HG03378 (cell line): ENCODE measurements around the gene CHN1.

Source experiments
- ATAC-seq: cut with Tn5 transposase; IDR thresholded peaks from one replicate; pipeline ENCODE4 v1.9.1; 2021; ENCODE audit warnings: mild to moderate bottlenecking, moderate library complexity; ENCODE audit not compliant: unreplicated experiment

CHN1 gene

DNA sequence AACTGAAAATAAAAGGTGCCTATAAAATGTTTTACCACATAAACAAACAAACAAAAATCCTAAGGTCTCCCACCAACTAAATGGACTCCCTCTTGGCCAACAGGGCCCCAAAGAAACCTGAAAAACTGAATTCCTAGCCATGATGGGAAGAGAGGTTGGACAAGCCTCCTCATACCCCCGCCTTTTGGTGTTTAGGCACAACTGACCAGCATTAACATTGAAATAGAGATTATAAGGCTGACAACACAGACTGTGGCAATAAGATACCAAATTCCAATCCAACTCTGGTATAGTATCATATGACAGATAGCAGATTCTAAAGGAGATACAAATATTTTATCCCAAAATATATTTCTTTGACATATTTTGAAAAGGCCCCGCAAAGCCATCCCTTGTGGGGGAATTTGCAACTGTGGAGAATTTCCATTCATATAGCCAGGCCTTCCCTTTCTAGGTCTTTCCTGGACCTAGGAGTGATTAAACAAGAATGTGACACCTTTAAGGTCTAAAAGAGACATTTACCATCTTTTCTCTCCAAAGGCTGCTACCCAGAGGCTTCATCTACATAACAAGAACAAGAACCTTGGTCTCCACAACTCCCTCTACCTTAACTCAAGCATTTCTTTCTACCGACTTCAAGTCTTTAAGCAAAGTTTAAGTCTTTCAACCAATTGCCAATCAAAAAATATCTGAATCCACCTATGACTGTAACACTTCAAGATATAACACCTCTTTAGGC is 80.0 kb downstream of the CHN1 start:
- no peak for ATAC-seq

GRCh38 chr2:174924061-174924693 is 81.0 kb downstream of the CHN1 start:
- ATAC-seq, result no peak

DNA sequence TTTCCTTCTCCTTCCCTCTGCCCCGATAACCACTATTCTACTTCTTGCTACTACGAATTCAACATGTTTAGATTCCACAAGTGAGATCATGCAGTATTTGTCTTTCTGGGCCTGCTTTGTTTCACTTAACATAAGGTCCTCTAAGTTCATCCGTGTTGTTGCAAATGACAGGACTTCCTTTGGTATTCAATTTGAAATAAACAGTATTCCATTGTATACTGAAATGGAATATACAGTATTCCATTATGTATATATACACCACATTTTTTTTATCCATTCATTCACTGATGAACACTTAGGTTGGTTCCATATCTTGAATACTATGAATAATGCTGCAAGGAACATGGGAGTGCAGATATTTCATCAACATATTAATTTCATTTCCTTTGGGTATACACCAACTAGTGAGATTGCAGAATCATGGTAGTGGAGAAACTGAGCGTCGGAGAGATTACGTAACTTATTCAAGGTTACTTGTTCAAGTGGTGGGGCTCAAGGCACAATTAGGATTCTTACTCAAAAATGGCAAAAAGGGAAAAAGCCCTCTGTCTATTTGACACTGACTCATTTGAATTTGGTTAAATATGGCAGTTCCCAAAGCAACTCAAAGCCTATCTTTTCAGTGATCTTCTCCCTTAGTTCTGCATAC is 85.1 kb downstream of the CHN1 start:
- no peak for ATAC-seq

DNA sequence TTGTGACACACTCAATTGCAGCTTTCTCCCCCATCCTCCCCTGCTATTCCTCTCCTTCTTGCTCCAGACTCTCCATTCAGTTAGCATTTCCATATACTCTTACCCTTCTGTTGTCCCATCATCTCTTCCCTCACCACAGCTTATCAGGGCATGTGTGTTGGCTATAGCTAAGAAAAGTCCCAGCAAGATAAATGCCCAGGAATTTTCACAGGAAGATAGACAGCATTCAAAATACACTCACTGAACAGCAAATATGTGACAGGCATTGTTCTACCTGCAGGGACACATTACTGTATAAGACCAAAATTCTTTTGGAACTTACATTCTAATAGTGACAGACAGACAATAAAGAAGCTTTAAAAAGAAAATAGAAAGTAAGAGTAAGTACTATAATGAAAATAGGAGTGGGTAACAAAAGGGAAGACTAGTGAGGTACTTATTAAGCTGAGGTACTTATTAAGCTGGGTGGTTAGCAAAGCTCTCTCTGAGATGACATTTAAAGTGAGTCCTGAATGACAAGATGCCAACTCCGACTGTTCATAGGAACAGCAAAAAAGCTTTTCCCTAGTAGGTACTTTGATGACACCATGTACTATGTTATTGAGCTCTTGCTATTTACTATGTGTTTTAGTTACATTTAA is 86.2 kb downstream of the CHN1 start:
- no peak for ATAC-seq

DNA sequence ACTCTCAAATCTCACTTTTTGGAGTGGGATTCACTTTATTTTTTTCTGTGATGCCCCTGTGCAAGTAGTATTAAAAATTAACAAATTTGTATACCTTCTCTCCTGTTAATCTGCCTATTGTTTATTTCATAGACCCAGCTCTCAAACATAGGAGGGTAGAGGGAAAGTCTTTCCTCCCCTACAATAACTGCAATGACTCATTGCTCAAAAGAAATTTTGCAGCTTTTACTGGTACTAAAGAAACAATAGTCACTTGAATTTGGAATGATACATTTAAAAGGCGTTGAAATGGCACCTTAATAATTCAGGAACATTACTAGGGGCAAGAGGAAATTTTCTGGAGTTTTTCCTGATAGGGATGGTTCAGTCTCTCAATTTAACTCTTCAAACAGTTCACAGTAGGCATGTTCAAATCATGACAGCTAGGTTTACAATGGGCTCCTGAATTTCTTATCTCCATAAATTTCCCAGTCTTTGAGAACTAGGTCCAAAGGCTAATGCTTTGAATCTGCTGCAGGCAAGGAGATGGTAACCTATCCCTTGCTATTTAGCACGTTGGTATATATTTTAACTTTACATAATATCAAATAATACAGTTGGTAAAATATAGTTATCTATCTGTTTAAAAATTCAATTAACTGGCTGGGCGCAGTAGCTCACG is 88.8 kb downstream of the CHN1 start:
- ATAC-seq, result no peak

GRCh38 chr2:174914853-174915760 is 90.1 kb downstream of the CHN1 start:
- no peak for ATAC-seq

DNA sequence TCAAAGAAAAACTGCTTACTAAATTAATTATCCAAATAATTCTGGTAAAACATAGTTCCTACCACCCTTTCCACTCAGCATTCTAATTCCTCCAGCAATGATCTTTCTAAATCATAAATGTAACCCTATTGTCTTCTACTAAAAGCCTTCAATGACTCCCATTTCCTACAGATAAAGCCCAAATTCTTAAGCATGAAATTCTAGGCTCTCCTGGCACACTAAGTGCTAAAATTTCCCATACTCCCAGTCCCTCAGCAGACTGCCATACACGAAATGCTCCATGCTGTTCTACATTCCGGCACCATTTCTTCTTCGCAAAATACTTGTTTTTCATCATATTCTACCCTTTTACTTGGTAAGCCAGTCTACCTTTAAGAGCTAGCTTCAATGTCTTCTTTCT is 96.9 kb downstream of the CHN1 start:
- no peak for ATAC-seq

GRCh38 chr2:174903264-174903556 is 102.0 kb downstream of the CHN1 start:
- ATAC-seq, result no peak

GRCh38 chr2:174902506-174903263 is 102.5 kb downstream of the CHN1 start:
- no peak for ATAC-seq

GRCh38 chr2:174901075-174901474 is 104.1 kb downstream of the CHN1 start:
- ATAC-seq, result no peak

- ATAC-seq, result no peak
Observed at GRCh38 chr2:174897286-174897685, 107.9 kb downstream of the CHN1 start.

- ATAC-seq, result no peak
Observed at GRCh38 chr2:174893018-174893417, 112.2 kb downstream of the CHN1 start.

GRCh38 chr2:174892546-174892945 is 112.6 kb downstream of the CHN1 start:
- no peak for ATAC-seq

GRCh38 chr2:174888646-174889271 is 116.4 kb downstream of the CHN1 start:
- no peak for ATAC-seq

GRCh38 chr2:174888146-174888545 is 117.0 kb downstream of the CHN1 start:
- ATAC-seq, result no peak

DNA sequence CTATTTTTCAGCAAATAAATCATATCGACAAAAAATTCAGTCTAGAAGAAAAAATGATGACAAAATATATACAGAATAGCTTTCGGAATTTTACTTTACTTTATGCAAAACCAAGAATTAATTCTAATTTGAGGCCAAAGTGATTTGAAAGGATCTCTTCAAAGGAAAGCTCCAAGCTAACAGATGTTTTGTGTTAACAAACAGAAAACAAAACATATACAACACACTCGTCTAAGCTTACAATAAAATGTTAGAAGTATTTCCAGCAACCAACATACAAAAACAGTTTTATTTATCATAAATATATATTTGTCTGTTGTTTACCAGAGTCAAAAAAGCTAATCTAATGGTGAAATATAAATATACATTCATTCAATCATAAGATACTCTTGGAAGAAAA is 122.8 kb downstream of the CHN1 start:
- no peak for ATAC-seq

- no peak for ATAC-seq
Observed at GRCh38 chr2:174881678-174882077, 123.5 kb downstream of the CHN1 start.

DNA sequence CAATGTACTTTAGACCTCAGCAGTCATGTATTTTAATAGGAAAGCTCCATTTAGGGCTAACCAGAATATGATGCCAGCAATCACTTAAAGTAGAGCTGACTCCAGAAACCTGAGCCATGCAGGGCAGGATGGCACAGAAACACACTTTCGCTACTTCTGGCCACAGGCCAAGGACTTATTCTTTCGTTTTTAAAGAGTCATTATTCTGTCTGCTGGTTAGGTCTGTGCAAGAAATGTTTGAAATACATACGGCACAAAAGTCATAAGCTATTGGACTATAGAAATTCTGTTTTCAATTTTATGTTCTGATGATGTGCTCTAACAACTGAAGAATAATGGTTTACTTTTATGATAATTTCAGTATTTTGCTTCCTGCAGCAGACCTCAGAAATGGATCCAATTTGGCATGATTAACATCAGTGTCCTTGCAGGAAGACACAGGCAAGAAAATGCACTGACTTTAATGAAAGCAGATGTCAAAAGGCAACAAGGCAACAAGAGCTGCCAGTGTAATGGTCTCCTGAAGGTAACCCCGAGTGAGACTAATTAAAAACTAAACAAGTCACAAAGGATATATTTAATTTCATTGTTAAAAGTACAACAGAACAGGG is 126.5 kb downstream of the CHN1 start:
- ATAC-seq, result no peak

DNA sequence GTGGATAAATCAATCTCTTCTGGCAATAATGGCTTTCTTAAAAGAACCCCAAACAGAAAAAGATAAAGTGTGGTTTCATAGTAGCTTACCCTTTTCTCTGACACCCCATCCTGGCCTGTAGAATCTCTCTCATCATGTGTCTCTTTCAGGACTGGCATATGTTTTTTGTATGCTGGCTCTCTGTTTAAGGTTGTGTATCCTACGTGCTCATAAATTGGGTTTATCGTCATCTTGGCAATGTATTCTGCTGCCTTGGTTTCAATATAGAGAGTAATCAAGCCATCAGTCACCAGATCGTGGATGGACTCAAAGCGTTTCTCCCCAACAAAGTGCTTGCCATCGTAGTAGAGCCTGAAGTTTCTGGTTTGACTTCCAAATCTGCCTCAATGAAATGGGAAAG is 127.4 kb downstream of the CHN1 start:
- ATAC-seq, result no peak
